DOHH2 (cell line): Measurements from ENCODE around the gene ABCC8.

Experiments used
- H3F3A ChIP-seq: fragments of 200-600 bp; sonication (generic), shearing (Covaris generic); 2 replicates; pipeline ENCODE4 v1.6.0; 2016; ENCODE audit warnings: antibody characterized with exemption, mild to moderate bottlenecking; ENCODE audit not compliant: control insufficient read depth, insufficient read depth
- H3K27ac ChIP-seq: fragments of 200-600 bp; sonication (generic); 2 replicates; pipeline ENCODE4 v1.5.1; 2014; ENCODE audit warnings: low read depth, mild to moderate bottlenecking, low read length, moderate library complexity
- H3K27me3 ChIP-seq: fragments of 200-600 bp; sonication (generic); 2 replicates; pipeline ENCODE4 v1.6.1; 2014; ENCODE audit warnings: mild to moderate bottlenecking, low read length, mixed read lengths; ENCODE audit not compliant: control insufficient read depth
- H3K36me3 ChIP-seq: fragments of 200-600 bp; sonication (generic); 2 replicates; pipeline ENCODE4 v1.6.1; 2014; ENCODE audit warnings: mild to moderate bottlenecking, low read length, moderate library complexity, mixed read lengths; ENCODE audit not compliant: control insufficient read depth
- H3K4me1 ChIP-seq: fragments of 200-600 bp; sonication (generic); 2 replicates; pipeline ENCODE4 v1.6.1; 2014; ENCODE audit warnings: mild to moderate bottlenecking, low read length, mixed read lengths; ENCODE audit not compliant: control insufficient read depth
- H3K4me2 ChIP-seq: fragments of 200-600 bp; sonication (generic); 2 replicates; pipeline ENCODE4 v1.6.0; 2014; ENCODE audit warnings: mild to moderate bottlenecking, low read length, moderate library complexity
- H3K4me3 ChIP-seq: fragments of 200-600 bp; sonication (generic); 2 replicates; pipeline ENCODE4 v1.5.1; 2014; ENCODE audit warnings: mild to moderate bottlenecking, low read length, mixed read lengths
- H3K79me2 ChIP-seq: fragments of 200-600 bp; sonication (generic); 2 replicates; pipeline ENCODE4 v1.6.1; 2014; ENCODE audit warnings: mild to moderate bottlenecking, low read length, mixed read lengths; ENCODE audit not compliant: control insufficient read depth
- H3K9me2 ChIP-seq: fragments of 200-600 bp; sonication (generic); replicated peaks from 2 replicates; pipeline ENCODE4 v1.6.1; 2014; ENCODE audit warnings: mild to moderate bottlenecking, low read length, mixed read lengths; ENCODE audit not compliant: control insufficient read depth
- H3K9me3 ChIP-seq: fragments of 200-600 bp; sonication (generic); 2 replicates; pipeline ENCODE4 v1.6.1; 2014; ENCODE audit warnings: antibody characterized with exemption, low read length, mixed read lengths; ENCODE audit not compliant: control insufficient read depth, insufficient read depth
- H4K20me1 ChIP-seq: fragments of 200-600 bp; sonication (generic); 2 replicates; pipeline ENCODE4 v1.6.0; 2014; ENCODE audit warnings: low read depth, mild to moderate bottlenecking, antibody characterized with exemption, low read length, moderate library complexity; ENCODE audit not compliant: control insufficient read depth, insufficient read depth
- EZH2phosphoT487 ChIP-seq: fragments of 200-600 bp; sonication (generic); IDR thresholded peaks from 2 replicates; pipeline ENCODE4 v1.6.1; 2017; ENCODE audit warnings: borderline replicate concordance, mild to moderate bottlenecking, antibody characterized with exemption, low read length, moderate library complexity, mixed read lengths
- TF ChIP-seq, protein P1 (sequence below): fragments of 200-600 bp; sonication (generic); IDR thresholded peaks from one replicate; pipeline ENCODE4 v1.5.1; 2014; ENCODE audit warnings: antibody characterized with exemption, mild to moderate bottlenecking, low read depth, low read length; ENCODE audit not compliant: poor library complexity, severe bottlenecking

ABCC8 gene

GRCh38 chr11:17476317-17477083 lies at the start of gene ABCC8:
Gene ABCC8 (minus strand): TSS chr11:17476845. CDS start chr11:17476776, 69 bp downstream.
- Histone ChIP-seq H4K20me1 (no peaks in the 10 kb centered on the region), H3K36me3 (no peaks in the 10 kb centered on the region), H3F3A (no peaks in the 10 kb centered on the region), H3K79me2 (no peaks in the 10 kb centered on the region), H3K4me3 (no peak within 1 kb of the TSS), H3K9me3 (no peaks in the 10 kb centered on the region), H3K4me2 (no peak within 1 kb of the TSS), H3K27ac (no peak within 1 kb of the TSS), H3K27me3 (peaks cover 25% of the 10 kb centered on the region), H3K4me1 (no peaks in the 10 kb centered on the region), H3K9me2 (no peaks in the 10 kb centered on the region)
- no peak for TF ChIP-seq EZH2phosphoT487
- TF ChIP-seq, protein P1, sequence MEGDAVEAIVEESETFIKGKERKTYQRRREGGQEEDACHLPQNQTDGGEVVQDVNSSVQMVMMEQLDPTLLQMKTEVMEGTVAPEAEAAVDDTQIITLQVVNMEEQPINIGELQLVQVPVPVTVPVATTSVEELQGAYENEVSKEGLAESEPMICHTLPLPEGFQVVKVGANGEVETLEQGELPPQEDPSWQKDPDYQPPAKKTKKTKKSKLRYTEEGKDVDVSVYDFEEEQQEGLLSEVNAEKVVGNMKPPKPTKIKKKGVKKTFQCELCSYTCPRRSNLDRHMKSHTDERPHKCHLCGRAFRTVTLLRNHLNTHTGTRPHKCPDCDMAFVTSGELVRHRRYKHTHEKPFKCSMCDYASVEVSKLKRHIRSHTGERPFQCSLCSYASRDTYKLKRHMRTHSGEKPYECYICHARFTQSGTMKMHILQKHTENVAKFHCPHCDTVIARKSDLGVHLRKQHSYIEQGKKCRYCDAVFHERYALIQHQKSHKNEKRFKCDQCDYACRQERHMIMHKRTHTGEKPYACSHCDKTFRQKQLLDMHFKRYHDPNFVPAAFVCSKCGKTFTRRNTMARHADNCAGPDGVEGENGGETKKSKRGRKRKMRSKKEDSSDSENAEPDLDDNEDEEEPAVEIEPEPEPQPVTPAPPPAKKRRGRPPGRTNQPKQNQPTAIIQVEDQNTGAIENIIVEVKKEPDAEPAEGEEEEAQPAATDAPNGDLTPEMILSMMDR: no peak

DNA sequence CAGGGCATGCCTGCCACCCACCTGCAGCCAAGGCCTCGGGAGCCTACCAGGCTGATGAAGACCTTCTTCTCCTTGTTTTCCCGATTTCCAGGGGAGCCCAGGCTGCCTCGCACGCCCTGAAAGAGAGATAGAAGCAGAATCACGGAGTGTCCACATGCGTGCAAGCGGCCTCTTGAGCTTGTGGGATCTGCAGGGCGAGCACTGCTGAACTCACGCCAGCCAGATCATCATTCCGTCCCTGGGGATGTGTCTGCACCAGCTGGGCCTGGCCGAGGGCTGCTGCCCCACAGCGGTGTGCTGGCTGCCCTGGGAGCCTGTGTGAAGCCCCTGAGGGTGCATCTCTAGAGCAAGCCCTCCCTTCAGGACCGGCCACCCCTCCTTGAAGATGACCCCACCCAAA lies 49.7 kb upstream of the ABCC8 start:
- no peaks in the 10 kb centered on the region for H3K36me3 ChIP-seq
- no peaks in the 10 kb centered on the region for H4K20me1 ChIP-seq
- no peaks in the 10 kb centered on the region for H3K79me2 ChIP-seq
- H3K4me3 ChIP-seq: no peak overlapping the region
- no peaks in the 10 kb centered on the region for H3K9me3 ChIP-seq
- TF ChIP-seq, protein P1: no peak
- no peak for TF ChIP-seq EZH2phosphoT487
- H3F3A ChIP-seq: no peaks in the 10 kb centered on the region
- no peaks in the 10 kb centered on the region for H3K9me2 ChIP-seq
- no peak overlapping the region for H3K27ac ChIP-seq
- H3K27me3 ChIP-seq: no peaks in the 10 kb centered on the region
- H3K4me1 ChIP-seq: no peaks in the 10 kb centered on the region
- no peak overlapping the region for H3K4me2 ChIP-seq

GRCh38 chr11:17525570-17525969 lies 48.9 kb upstream of the ABCC8 start:
- no peak overlapping the region for H3K4me2 ChIP-seq
- H3K27me3 ChIP-seq: no peaks in the 10 kb centered on the region
- H3K4me1 ChIP-seq: no peaks in the 10 kb centered on the region
- no peaks in the 10 kb centered on the region for H3K9me2 ChIP-seq
- no peak overlapping the region for H3K27ac ChIP-seq
- TF ChIP-seq, protein P1: no peak
- no peak for TF ChIP-seq EZH2phosphoT487
- no peaks in the 10 kb centered on the region for H3F3A ChIP-seq
- no peaks in the 10 kb centered on the region for H4K20me1 ChIP-seq
- H3K4me3 ChIP-seq: no peak overlapping the region
- H3K9me3 ChIP-seq: no peaks in the 10 kb centered on the region
- H3K79me2 ChIP-seq: no peaks in the 10 kb centered on the region
- no peaks in the 10 kb centered on the region for H3K36me3 ChIP-seq
